HT-29 (cell line): ENCODE measurements around the gene AQP12B. TPM values are rescaled to one million over a fixed set of nuclear protein-coding genes. Genes with fewer than 3 reads are reported as not detected.

Experiments
- DNase-seq: peaks from one replicate; pipeline ENCODE4 v3.0.0-alpha.2; 2015; ENCODE audit warnings: low spot score
- total RNA-seq: library from RNA; depleted of rRNA; stranded (reverse); fragments of >200 nt; shearing (Covaris generic); gene quantifications from 2 replicates; pipeline ENCODE4 v1.2.3, GENCODE V29; 2014

AQP12B gene
- total RNA-seq, 1 experiment from 2014 or later: not detected

DNA sequence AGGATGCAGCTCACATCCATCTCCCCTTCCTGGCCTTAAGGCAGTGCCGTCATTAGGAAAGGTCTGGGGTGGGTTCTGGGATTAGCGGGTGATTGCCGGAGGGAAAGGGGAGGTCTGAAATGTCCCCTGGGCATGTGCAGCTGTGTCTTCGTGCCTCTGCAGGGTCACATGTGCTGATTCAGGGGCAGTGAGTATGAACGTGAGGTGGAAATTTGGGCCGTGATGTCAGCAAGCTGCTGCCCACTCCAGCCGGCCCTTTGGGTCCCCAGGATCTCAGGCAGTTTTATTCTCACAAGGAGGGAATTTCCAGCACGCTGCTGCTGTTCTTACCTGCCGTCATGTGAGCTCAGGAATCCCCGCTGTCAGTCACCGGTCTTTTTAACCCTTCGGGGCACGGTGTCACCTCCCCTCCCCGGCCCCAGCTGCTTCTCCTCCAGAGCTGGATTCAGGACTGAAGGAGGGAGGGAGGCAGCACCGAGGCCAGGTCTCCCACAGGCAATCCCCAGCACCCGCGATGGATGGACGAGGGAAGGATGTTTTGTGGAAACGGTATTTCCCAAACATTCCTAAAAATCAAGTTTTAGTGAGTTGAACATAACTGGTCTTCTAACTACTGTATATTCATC lies 33.9 kb downstream of the AQP12B start:
- no peak for DNase-seq

- DNase-seq: no peak
Measured at GRCh38 chr2:240648155-240648649, 34.5 kb downstream of the AQP12B start.

- no peak for DNase-seq
Measured at GRCh38 chr2:240647503-240648154, 35.1 kb downstream of the AQP12B start.

- DNase-seq: no peak
Measured at GRCh38 chr2:240646900-240647502, 35.7 kb downstream of the AQP12B start.

- DNase-seq: no peak
Measured at GRCh38 chr2:240646176-240646899, 36.3 kb downstream of the AQP12B start.

- DNase-seq: no peak
Measured at GRCh38 chr2:240645801-240646175, 36.9 kb downstream of the AQP12B start.

GRCh38 chr2:240645346-240645745 lies 37.3 kb downstream of the AQP12B start:
- DNase-seq: no peak

GRCh38 chr2:240644859-240645301 lies 37.8 kb downstream of the AQP12B start:
- DNase-seq: no peak

DNA sequence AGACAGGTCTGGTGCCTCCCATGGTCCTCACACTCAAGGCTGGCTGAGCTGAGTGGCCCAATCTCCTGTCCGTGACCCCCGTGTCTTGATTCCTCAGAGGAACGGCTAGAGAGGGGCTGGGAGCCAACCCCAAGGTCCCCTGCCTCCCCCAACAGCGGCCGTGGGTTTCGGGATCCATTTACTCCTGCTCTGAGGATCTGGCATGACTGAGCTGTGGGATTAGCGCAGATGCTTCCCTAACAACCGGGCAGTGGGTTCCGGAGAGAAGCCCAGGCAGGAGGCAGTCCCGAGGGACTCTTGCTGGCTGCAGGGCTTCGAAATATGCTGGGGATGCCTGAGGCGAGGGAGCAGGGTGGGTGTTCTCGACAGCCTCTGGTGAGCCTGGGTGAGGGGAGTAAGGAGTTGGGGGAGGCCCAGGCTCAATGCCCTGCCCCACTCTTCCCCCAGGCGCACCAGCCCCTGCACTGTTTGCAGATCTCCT lies 38.5 kb downstream of the AQP12B start:
- DNase-seq: no peak

- DNase-seq: no peak
Measured at GRCh38 chr2:240643811-240644150, 38.9 kb downstream of the AQP12B start.

DNA sequence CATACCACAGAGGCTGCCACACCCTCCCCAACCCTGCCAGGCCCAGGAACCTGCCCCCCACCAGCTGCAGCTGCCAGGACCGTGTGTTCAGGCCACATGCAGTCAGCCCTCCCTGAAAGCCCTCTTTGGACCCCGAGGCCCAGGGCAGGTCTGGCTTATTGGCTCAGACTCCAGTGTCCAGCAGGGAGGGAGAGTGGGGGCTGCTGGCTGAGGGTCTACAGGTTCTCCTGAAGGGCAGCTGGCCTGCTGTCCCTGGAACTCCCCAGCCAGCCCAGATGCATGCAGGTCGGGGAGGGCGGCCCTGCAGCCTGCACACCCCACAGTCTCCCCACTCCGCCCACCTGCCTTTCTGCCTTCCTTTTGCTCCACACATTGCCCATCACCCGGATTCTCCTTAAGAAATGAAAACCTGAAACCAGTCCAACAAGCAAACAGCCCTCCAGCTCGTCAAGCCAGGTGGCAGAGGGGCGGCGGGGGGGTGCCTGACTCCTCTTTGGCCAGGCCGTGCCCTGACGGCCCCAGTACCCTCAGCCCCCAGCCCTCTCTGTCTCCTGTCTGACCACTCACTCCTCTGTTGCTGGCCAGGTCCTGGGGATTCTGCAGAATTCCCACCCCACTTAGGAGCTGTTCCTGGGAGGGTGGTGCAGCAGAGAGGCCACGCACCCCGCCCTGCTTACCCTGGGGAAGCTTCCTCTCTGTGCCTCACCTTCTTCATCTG lies 39.4 kb downstream of the AQP12B start:
- DNase-seq: no peak

DNA sequence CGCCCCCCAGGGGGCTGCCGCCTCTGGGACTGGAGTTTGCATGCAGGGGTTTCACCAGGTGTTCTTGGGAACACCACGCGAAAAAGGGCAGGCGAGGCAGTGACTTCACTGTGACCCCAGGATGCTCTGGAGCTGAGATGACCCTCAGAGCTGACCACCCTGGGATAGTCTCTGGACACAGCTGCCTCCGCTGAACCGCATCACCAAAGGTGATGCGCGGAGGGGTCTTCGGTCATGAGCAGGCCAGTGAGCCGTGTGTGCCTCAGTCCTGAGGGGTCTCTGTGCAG lies 39.9 kb downstream of the AQP12B start:
- DNase-seq: no peak

- DNase-seq: no peak
Measured at GRCh38 chr2:240642061-240642805, 40.5 kb downstream of the AQP12B start.

DNA sequence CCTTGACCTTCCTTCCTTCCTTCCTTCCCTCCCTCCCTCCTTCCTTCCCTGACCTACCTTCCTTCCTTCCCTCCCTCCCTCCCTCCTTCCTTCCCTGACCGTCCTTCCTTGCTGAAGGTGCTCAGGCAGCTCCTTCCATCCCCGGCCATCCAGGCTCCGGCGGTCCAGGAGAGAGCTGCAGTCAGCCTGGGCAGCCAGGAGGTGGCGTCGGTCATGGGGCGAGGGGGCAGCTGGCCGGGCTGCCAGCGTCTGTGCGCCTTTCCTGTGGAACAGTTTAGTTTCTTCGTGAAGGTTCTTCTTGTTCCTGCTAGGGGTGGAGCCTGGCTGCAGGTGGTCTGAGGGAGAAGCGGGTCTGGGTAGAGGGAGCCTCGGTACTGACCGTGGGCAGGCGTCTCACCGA lies 41.7 kb downstream of the AQP12B start:
- DNase-seq: peak; percentile 63

GRCh38 chr2:240639566-240639965 lies 43.1 kb downstream of the AQP12B start:
- DNase-seq: no peak

DNA sequence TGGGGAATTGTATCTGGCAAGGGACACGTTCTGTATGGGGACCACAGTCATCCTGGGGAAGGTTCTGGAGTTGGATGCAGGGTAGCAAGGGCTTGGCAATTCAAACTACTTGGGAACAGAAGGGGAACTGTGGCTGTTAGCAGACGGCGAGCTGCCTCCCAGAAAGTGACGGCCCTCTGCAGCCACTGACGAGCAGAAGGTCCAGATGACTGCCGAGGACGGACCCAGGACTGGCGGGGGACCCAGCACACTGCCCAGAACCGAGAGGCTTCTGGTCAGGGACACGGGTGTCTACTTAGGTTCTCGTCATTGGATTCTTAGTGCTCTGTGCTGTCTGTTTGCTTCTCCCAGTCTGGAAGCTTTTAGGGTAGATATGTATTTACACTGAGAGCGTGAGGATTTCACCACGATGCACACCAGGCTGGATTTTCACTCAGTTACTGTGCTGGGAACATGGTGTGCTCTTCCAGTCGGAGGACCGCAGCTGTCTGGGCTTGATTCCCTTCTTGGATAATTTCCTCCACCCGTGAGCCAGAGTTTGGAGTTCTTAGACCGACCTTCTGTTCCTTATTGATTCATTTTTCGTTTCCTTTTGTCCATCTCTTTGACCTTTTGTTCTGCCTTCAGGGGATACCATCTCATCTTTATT lies 44.0 kb downstream of the AQP12B start:
- no peak for DNase-seq

DNA sequence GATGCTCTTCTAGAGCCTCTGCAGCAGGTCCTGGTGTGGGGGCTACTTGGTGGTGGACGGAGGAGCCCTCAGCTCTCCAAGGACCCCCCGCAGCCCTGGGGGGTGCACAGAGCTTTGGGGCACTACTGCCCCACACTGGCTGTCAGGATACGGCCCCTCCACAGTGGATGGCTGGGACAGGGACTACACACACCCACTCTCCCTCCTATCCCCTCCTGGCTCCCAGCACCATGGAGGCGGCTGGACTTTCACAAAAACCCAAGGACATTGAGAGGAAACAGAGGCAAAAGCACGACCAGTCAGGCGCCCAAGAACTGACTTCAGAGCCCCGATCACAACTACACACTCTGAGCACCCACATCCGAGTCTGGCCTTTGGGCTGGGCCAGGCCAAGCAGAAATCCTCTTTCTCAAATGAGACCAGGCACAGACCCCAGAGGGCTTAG lies 44.8 kb downstream of the AQP12B start:
- DNase-seq: no peak

DNA sequence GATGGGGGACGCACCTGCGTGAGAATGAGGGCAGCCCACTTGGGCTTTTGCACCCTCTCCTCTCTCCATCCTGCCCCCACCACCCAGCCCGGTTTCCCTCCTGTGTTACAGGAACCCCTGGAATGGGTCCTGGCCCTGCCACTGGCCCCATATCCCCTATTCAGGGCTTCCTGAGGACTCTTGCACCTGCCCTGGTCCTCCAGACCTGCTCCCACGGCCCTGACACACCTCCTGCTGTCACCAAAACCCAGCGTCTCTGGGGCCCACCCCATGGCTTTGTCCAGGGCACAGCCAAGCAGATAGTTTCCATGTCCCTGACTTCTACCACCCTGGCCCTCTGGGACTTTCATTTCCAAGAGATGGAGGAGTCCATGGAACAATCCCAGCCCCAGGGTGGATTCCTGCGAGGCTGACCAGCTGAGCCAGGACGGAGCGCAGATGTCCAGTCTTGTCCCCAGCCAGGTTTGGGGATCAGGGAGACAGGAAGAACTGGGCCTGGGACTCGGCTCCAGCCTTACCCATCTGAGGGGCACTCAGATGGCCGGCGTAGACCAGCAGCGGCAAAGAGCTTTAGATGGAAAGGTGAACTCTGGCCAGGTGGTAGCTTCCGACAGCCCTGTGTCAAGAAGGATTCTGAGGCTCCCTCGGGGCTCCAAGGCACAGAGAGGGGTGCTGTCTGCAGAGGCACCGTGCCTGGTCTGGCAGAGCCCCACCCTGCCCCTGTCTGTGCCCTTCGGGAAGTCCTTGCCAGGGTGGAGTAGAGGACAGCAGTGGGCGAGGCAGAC lies 45.4 kb downstream of the AQP12B start:
- DNase-seq: no peak

- DNase-seq: no peak
Measured at GRCh38 chr2:240636563-240637115, 46.0 kb downstream of the AQP12B start.
